Sigmoid colon (tissue), 7 donors: Measurements from ENCODE around the gene MMD. TPM values are rescaled to one million over a fixed set of nuclear protein-coding genes. Genes with fewer than 3 reads are reported as not detected.
"Not testable (repeated sequence)": the region's sequence is repeated elsewhere in the genome, so short reads cannot be mapped to it uniquely, and the experiment has no call there.

Source experiments
- DNase-seq: peaks from one replicate; pipeline ENCODE4 v3.0.0-alpha.2; 2019
- H3K27ac ChIP-seq, 4 donors: fragments of 200-600 bp; sonication (generic); one replicate each; pipeline ENCODE4 v1.5.1; 2016 to 2019; ENCODE audit warnings: mild to moderate bottlenecking in 1 of 4
- H3K27me3 ChIP-seq, 3 donors: fragments of 200-600 bp; sonication (generic); one replicate each; pipeline ENCODE4 v1.5.1; 2019; ENCODE audit warnings: mild to moderate bottlenecking in 1 of 3
- H3K36me3 ChIP-seq, 4 donors: fragments of 200-600 bp; sonication (generic); one replicate each; pipeline ENCODE4 v1.5.1; 2016 to 2019
- H3K4me1 ChIP-seq, 4 donors: fragments of 200-600 bp; sonication (generic); one replicate each; pipeline ENCODE4 v1.5.1; 2017 to 2019
- H3K4me3 ChIP-seq, 4 donors: fragments of 200-600 bp; sonication (generic); one replicate each; pipeline ENCODE4 v1.5.1; 2017 to 2019; ENCODE audit warnings: mild to moderate bottlenecking in 2 of 4, moderate library complexity in 1 of 4
- H3K9me3 ChIP-seq, 4 donors: fragments of 200-600 bp in 3 of 4; sonication (generic) in 3 of 4; one replicate each; pipeline versions ENCODE4 v1.5.1 to v1.6.1; 2013 to 2019
- EP300 ChIP-seq, 4 donors: sonication (generic); formaldehyde crosslinking; IDR thresholded peaks; one replicate each; pipeline ENCODE4 v1.6.1; 2017; ENCODE audit warnings: antibody characterized with exemption in 4 of 4
- POLR2A ChIP-seq, 2 donors: fragments of 450-650 bp; IDR thresholded peaks; one replicate each; pipeline ENCODE4 v1.6.1; 2016; ENCODE audit warnings: antibody characterized with exemption in 2 of 2, mild to moderate bottlenecking in 2 of 2, moderate library complexity in 2 of 2
- POLR2AphosphoS5 ChIP-seq, 4 donors: sonication (generic); formaldehyde crosslinking; IDR thresholded peaks; one replicate each; pipeline ENCODE4 v1.6.1; 2017; ENCODE audit warnings: antibody characterized with exemption in 4 of 4
- WGBS, 2 donors: extraction: QIAGEN DNeasy Blood & Tissue Kit; methylation state at CpG; one replicate each; pipeline ENCODE4 v1.1.7; 2013; 5-methylcytosine and 5-hydroxymethylcytosine counted together
- intact Hi-C: fragments of 100-400 bp; cut with DNase I; formaldehyde crosslinking; loops from one replicate; pipeline ENCODE4 v1.15.1; 2023
- polyA plus RNA-seq, 3 donors: library from polyadenylated mRNA; stranded (reverse); fragments of 200-250 nt; gene quantifications; one replicate each; pipeline ENCODE4 v1.2.3, GENCODE V29; 2013
- total RNA-seq, 4 donors: library from RNA; depleted of rRNA; stranded (reverse); fragments of >200 nt; gene quantifications; one replicate each; pipeline ENCODE4 v1.1.0, GENCODE V29; 2016
- TF ChIP-seq, protein P1 (sequence below), 4 experiments: fragments of 450-650 bp in 3 of 4; fragments of 200-600 bp in 1 of 4; IDR thresholded peaks; one replicate each; pipeline ENCODE4 v1.5.1; 2016 to 2019; ENCODE audit warnings: antibody characterized with exemption in 4 of 4, mild to moderate bottlenecking in 3 of 4, moderate library complexity in 2 of 4
- donor health status: healthy with polysubstance abuse.
- donor health status: Bipolar disorder and iron deficiency.
- donor health status: healthy.

Gene MMD
- total and polyA plus RNA-seq, 7 donors, result 12.0 to 51.3 (median 26.9) TPM

DNA sequence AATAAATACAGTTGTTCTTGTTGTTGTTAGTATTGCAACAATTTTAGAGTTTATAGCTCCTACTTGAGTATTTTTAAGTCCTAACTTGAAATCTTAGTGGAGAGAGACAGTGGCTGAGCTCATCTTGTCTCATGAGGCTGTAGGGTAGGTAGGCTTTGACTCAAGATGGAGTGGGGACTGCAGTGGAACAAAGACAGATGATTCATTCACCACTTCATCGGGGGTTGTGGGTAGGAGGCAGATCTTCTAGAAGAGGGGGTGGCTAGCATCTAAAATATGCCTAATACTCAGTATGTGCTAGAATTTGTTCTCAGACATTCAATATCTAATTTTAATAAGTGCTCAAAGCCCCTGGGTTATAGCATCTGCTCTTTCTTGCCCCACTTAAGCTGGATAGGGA lies 13.1 kb upstream of the MMD start:
- 76 to 82% methylated on average over 1 of the region's 1 CpG for WGBS, 2 donors
- H3K4me1 ChIP-seq, result peaks cover 0 to 27% (median 20%) of the 10 kb centered on the region in 4 donors

DNA sequence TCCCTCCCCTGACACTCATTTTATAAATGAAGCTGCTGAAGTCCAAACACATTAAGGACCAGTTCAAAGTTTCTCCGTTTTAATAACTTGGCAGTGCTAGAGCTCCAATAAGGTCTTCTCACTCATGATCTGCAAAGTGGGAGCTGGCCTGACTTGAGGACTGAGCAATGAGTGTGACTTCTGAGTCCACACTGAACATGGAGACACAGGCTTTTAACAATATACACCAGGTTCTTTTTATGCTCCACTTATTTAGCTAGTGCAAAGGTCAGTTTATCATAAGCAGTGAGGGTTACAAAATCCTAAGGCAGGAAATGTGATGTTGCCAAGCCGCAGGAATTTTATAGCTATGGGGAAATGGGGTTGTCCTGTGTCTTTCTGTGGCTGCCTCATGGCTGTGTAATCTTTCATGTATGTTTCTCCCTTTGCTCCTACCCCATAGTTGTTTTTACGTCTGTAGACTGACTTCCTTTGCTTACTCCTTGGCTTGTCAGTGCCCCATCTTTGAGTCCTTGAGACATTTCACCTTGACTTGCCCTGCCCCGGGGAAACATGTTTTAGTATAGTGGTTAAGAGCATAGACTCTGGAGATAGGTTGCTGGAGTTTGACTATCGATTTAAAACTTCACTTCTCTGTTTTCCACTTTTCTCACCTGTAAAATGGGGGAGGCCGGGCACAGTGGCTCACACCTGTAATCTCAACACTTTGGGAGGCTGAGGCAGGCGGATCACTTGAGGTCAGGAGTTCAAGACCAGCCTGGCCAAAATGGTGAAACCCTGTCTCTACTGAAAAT lies 12.2 kb upstream of the MMD start:
- H3K9me3 ChIP-seq, result no peaks in the 10 kb centered on the region
- intact Hi-C loops, result loop anchor here (5.0 kb wide), 1 partner anchor 63 kb away; no protein-coding TSS in a partner anchor
- TF ChIP-seq POLR2AphosphoS5 (IDR thresholded peaks at IDR 0.05), result peak; percentile 48 to 73 (median 63)
- TF ChIP-seq EP300 (IDR thresholded peaks at IDR 0.05), result peak in 2 of 4 donors; percentile 13 to 54
- TF ChIP-seq, protein P1, sequence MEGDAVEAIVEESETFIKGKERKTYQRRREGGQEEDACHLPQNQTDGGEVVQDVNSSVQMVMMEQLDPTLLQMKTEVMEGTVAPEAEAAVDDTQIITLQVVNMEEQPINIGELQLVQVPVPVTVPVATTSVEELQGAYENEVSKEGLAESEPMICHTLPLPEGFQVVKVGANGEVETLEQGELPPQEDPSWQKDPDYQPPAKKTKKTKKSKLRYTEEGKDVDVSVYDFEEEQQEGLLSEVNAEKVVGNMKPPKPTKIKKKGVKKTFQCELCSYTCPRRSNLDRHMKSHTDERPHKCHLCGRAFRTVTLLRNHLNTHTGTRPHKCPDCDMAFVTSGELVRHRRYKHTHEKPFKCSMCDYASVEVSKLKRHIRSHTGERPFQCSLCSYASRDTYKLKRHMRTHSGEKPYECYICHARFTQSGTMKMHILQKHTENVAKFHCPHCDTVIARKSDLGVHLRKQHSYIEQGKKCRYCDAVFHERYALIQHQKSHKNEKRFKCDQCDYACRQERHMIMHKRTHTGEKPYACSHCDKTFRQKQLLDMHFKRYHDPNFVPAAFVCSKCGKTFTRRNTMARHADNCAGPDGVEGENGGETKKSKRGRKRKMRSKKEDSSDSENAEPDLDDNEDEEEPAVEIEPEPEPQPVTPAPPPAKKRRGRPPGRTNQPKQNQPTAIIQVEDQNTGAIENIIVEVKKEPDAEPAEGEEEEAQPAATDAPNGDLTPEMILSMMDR (IDR thresholded peaks at IDR 0.05), result no peak
- TF ChIP-seq POLR2A (IDR thresholded peaks at IDR 0.05), result no peak

More for the DNA sequence above, 13.1 kb upstream of the MMD start:
- no peaks in the 10 kb centered on the region for H3K9me3 ChIP-seq
- no peak for DNase-seq
- intact Hi-C loops, result loop anchor here (5.0 kb wide), 2 partner anchors 63 to 288 kb away; partner anchors contain the start of gene TMEM100
- no peaks in the 10 kb centered on the region for H3K27me3 ChIP-seq
- no peaks in the 10 kb centered on the region for H3K36me3 ChIP-seq
- no peak overlapping the region for H3K4me3 ChIP-seq
- H3K27ac ChIP-seq, result peak overlapping the region in 2 of 4 donors; percentile 70 to 74
- TF ChIP-seq POLR2AphosphoS5 (IDR thresholded peaks at IDR 0.05), result no peak
- TF ChIP-seq EP300 (IDR thresholded peaks at IDR 0.05), result no peak

DNA sequence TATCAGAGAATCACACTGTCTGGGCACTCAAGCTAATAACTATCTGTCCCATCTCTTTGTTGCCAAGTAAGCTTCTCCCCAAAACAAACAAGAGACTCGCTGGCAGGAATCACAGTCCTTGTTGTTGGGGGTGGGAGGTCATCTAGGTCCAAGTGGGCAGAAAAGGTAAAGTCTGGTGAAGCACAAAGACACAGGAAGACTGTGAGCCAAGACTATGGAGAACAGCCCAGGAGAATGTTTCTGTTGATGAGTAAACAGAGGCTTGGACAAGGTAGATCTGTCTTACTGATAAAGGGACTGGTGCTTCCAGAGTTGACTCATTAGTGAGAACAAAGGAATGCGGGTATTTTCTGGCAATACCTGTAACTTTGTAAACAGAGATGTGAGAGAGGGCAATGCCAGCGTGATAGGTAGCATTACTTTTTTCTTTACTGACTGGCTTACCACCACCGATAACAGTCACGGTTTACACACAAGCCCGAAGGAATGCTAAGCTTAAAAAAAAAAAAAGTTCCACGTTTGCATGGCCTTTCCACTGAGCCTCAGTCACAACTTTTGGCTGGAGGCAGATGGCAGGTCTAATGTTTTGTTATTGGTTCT lies 11.5 kb upstream of the MMD start:
- no peaks in the 10 kb centered on the region for H3K36me3 ChIP-seq
- peaks cover 0 to 27% (median 20%) of the 10 kb centered on the region in 4 donors for H3K4me1 ChIP-seq
- WGBS, 2 donors, result 10 to 62% methylated on average over 7 of the region's 7 CpGs
- no peaks in the 10 kb centered on the region for H3K27me3 ChIP-seq
- intact Hi-C loops, result loop anchor here (5.0 kb wide), 1 partner anchor 64 kb away; no protein-coding TSS in a partner anchor
- DNase-seq, result no peak
- no peaks in the 10 kb centered on the region for H3K9me3 ChIP-seq
- H3K4me3 ChIP-seq, result no peak overlapping the region
- TF ChIP-seq, protein P1 (IDR thresholded peaks at IDR 0.05), result no peak
- H3K27ac ChIP-seq, result peak overlapping the region; percentile 56 to 74 (median 66)

More for the DNA sequence above, 12.2 kb upstream of the MMD start:
- Histone ChIP-seq H3K27ac (peak overlapping the region; percentile 56 to 74 (median 66)), H3K4me1 (peaks cover 0 to 27% (median 20%) of the 10 kb centered on the region in 4 donors), H3K4me3 (no peak overlapping the region), H3K27me3 (no peaks in the 10 kb centered on the region), H3K36me3 (no peaks in the 10 kb centered on the region)
- peak; percentile 83 for DNase-seq
- WGBS, 2 donors, result 35 to 58% methylated on average over 7 of the region's 7 CpGs

DNA sequence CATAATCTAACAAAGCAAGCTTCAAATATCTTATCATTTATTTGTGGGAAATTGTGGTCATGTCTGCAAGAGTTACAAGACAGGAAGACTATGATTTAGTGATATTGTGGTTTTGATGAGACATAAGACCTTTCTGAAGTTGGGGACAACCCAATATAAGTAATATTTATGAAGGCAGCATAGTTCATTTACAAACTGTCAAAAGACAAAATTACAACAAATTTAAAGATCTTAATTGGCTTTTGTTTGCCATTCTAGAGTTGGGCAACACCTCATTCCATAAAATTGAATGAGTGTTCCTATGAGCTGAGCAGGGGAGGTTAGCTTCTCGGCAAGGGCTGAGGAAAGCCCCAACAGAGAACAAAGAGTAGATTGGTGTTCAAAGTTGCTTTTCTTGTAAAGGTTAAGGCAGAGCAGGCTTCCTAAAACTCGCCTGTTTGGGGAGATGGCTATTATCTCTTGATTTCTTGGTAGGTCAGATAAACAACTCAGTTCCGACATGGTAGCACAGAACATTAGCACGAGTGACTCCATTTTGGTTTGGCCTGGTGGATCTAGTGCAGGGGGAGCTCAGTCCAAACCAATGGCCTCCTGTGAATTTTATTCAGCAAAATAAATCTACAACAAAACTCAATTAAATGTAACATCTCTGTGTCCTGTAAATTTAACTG lies 10.9 kb upstream of the MMD start:
- Histone ChIP-seq H3K27ac (peak overlapping the region in 3 of 4 donors; percentile 63 to 74 (median 70)), H3K4me3 (no peak overlapping the region), H3K27me3 (no peaks in the 10 kb centered on the region), H3K36me3 (no peaks in the 10 kb centered on the region), H3K4me1 (peaks cover 0 to 27% (median 20%) of the 10 kb centered on the region in 4 donors), H3K9me3 (no peaks in the 10 kb centered on the region)
- TF ChIP-seq POLR2AphosphoS5 (IDR thresholded peaks at IDR 0.05), result no peak
- DNase-seq, result no peak
- 58 to 74% methylated on average over 4 of the region's 4 CpGs for WGBS, 2 donors
- intact Hi-C loops, result loop anchor here (5.0 kb wide), 1 partner anchor 65 kb away; no protein-coding TSS in a partner anchor

DNA sequence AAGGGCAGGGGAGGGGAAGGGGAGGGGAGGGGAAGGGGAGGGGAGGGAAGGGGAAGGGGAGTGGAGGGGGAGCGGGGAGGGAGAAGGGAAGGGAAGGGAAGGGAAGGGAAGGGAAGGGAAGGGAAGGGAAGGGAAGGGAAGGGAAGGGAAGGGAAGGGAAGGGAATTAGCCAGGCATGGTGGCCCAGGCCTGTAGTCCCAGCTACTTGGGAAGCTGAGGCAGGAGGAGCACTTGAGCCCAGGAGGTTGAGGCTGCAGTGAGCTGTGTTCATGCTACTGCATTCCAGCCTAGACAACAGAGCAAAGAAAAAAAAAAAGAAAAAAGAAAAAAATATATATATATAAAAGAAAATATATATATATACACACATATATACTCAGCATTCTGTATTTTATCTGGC lies 10.3 kb upstream of the MMD start:
- WGBS, 2 donors, result no CpG with 5 or more reads among the region's 1 CpG
- intact Hi-C loops, result loop anchor here (5.0 kb wide), 1 partner anchor 65 kb away; no protein-coding TSS in a partner anchor

More for the DNA sequence above, 10.3 kb upstream of the MMD start:
- not testable (repeated sequence) for H3K36me3 ChIP-seq, H3K4me3 ChIP-seq, H3K9me3 ChIP-seq, H3K27ac ChIP-seq, H3K27me3 ChIP-seq, DNase-seq
- H3K4me1 ChIP-seq, result peaks cover 0 to 27% (median 20%) of the 10 kb centered on the region in 4 donors
